IMR-90 (cell line): Measurements from ENCODE around the gene FXYD1. TPM values are rescaled to one million over a fixed set of nuclear protein-coding genes. Genes with fewer than 3 reads are reported as not detected.

Experiments used
- ATAC-seq: fragments of 200-7000 bp; cut with Tn5 transposase; 2 replicates; pipeline ENCODE4 v1.9.1; 2020; ENCODE audit warnings: low read depth, mild to moderate bottlenecking, moderate library complexity
- BruUV-seq: library from RNA; stranded (reverse); fragments of 400-500 nt; replicated peaks from 2 replicates; lab custom pipeline; 2021; lab: Mats Ljungman, UMichigan
- CTCF ChIA-PET: fragments of 300-600 bp; formaldehyde crosslinking; extraction: SDS; loops from one replicate; lab custom pipeline; 2021; ENCODE audit warnings: antibody characterized with exemption; lab: Yijun Ruan, JAX
- POLR2A ChIA-PET: fragments of 300-600 bp; sonication (Branson Sonifier 250); formaldehyde crosslinking; loops from one replicate; lab custom pipeline; 2022; ENCODE audit warnings: antibody characterized with exemption; ENCODE audit not compliant: unreplicated experiment; lab: Charles Lee
- DNase-seq: peaks from one replicate; pipeline ENCODE4 v3.0.0; 2013
- H2AFZ ChIP-seq: replicated peaks from 2 replicates; pipeline ENCODE3; 2013; ENCODE audit warnings: low read length, mild to moderate bottlenecking; ENCODE audit not compliant: poor library complexity
- H2AK5ac ChIP-seq: 2 replicates; pipeline ENCODE4 v1.6.1; 2013; ENCODE audit warnings: low read depth, low read length, inconsistent platforms
- H2AK9ac ChIP-seq: replicated peaks from 2 replicates; pipeline ENCODE3; 2013; ENCODE audit warnings: mild to moderate bottlenecking, low read depth, low read length, moderate library complexity; ENCODE audit not compliant: poor library complexity
- H2BK120ac ChIP-seq: 2 replicates; pipeline ENCODE4 v1.6.1; 2013; ENCODE audit warnings: low read depth, low read length, inconsistent platforms
- H2BK15ac ChIP-seq: 3 replicates; pipeline ENCODE4 v1.6.1; 2013; ENCODE audit warnings: low read depth, low read length, inconsistent platforms
- H2BK20ac ChIP-seq: 2 replicates; pipeline ENCODE4 v1.6.1; 2013; ENCODE audit warnings: low read depth, mild to moderate bottlenecking, inconsistent platforms, low read length, moderate library complexity
- H2BK5ac ChIP-seq: 2 replicates; pipeline ENCODE4 v1.6.1; 2013; ENCODE audit warnings: mild to moderate bottlenecking, low read depth, low read length, inconsistent platforms; ENCODE audit not compliant: poor library complexity, severe bottlenecking
- H3K14ac ChIP-seq: replicated peaks from 2 replicates; pipeline ENCODE4 v1.6.1; 2013; ENCODE audit warnings: low read depth, low read length, inconsistent platforms
- H3K18ac ChIP-seq: 2 replicates; pipeline ENCODE4 v1.6.1; 2013; ENCODE audit warnings: low read depth, low read length, control low read depth
- H3K23ac ChIP-seq: 2 replicates; pipeline ENCODE4 v1.6.1; 2013; ENCODE audit warnings: low read depth, low read length, inconsistent platforms
- H3K27ac ChIP-seq: 2 replicates; pipeline ENCODE4 v1.5.1; 2013; ENCODE audit warnings: mild to moderate bottlenecking, control low read depth, low read length; ENCODE audit not compliant: insufficient read depth
- H3K27me3 ChIP-seq: 2 replicates; pipeline ENCODE4 v1.6.1; 2013; ENCODE audit warnings: low read length; ENCODE audit not compliant: control insufficient read depth, insufficient read depth
- H3K36me3 ChIP-seq: 2 replicates; pipeline ENCODE4 v1.6.1; 2013; ENCODE audit warnings: low read length, mixed read lengths; ENCODE audit not compliant: control insufficient read depth, insufficient read depth
- H3K4ac ChIP-seq: 2 replicates; pipeline ENCODE4 v1.6.1; 2013; ENCODE audit warnings: low read depth, low read length, inconsistent platforms
- H3K4me1 ChIP-seq: 2 replicates; pipeline ENCODE4 v1.6.1; 2013; ENCODE audit warnings: low read length, mixed read lengths; ENCODE audit not compliant: control insufficient read depth, insufficient read depth
- H3K4me2 ChIP-seq: 2 replicates; pipeline ENCODE4 v1.6.1; 2013; ENCODE audit warnings: low read depth, mild to moderate bottlenecking, control low read depth, low read length, moderate library complexity
- H3K4me3 ChIP-seq: 2 replicates; pipeline ENCODE4 v1.5.1; 2013; ENCODE audit warnings: low read depth, mild to moderate bottlenecking, control low read depth, low read length, moderate library complexity; ENCODE audit not compliant: insufficient read depth
- H3K56ac ChIP-seq: 2 replicates; pipeline ENCODE4 v1.6.1; 2013; ENCODE audit warnings: low read length, inconsistent platforms; ENCODE audit not compliant: insufficient read depth; ENCODE audit errors: extremely low read depth
- H3K79me1 ChIP-seq, 2 experiments: 2 replicates each; pipeline ENCODE4 v1.6.1; 2013; ENCODE audit warnings: low read length in 2 of 2, inconsistent platforms in 1 of 2, low read depth in 1 of 2
- H3K9ac ChIP-seq: 2 replicates; pipeline ENCODE4 v1.6.1; 2013; ENCODE audit warnings: low read depth, low read length, control low read depth
- H3K9me1 ChIP-seq: 2 replicates; pipeline ENCODE4 v1.6.1; 2013; ENCODE audit warnings: low read length, inconsistent platforms; ENCODE audit not compliant: insufficient read depth
- H3K9me3 ChIP-seq: 2 replicates; pipeline ENCODE4 v1.6.1; 2013; ENCODE audit warnings: low read length; ENCODE audit not compliant: control insufficient read depth, insufficient read depth
- H4K20me1 ChIP-seq: 2 replicates; pipeline ENCODE4 v1.6.1; 2013; ENCODE audit warnings: low read length, inconsistent platforms; ENCODE audit not compliant: insufficient read depth
- H4K5ac ChIP-seq: 2 replicates; pipeline ENCODE4 v1.6.1; 2013; ENCODE audit warnings: mild to moderate bottlenecking, low read depth, low read length, control low read depth
- H4K8ac ChIP-seq, 2 experiments: 2 replicates each; pipeline ENCODE4 v1.6.1; 2013; ENCODE audit warnings: low read depth in 2 of 2, low read length in 2 of 2, control low read depth in 1 of 2, inconsistent platforms in 1 of 2
- H4K91ac ChIP-seq: 2 replicates; pipeline ENCODE4 v1.6.1; 2013; ENCODE audit warnings: low read depth, low read length, inconsistent platforms; ENCODE audit not compliant: insufficient read depth
- BHLHE40 ChIP-seq: fragments of 150-350 bp; IDR thresholded peaks from 2 replicates; pipeline ENCODE4 v1.6.1; 2016; ENCODE audit warnings: mild to moderate bottlenecking, low read depth, low read length
- CEBPB ChIP-seq: IDR thresholded peaks from 2 replicates; pipeline ENCODE4 v1.6.1; 2012; ENCODE audit warnings: low read depth, low read length, improper control_type of control experiment
- MAZ ChIP-seq: IDR thresholded peaks from 2 replicates; pipeline ENCODE4 v1.6.1; 2012; ENCODE audit warnings: low read depth, mild to moderate bottlenecking, low read length, improper control_type of control experiment, moderate library complexity, borderline replicate concordance
- RAD21 ChIP-seq: IDR thresholded peaks from 2 replicates; pipeline ENCODE4 v1.6.1; 2012; ENCODE audit warnings: low read length, improper control_type of control experiment
- WGBS, 2 experiments: methylation state at CpG; one replicate each; pipeline versions ENCODE4 v1.1.5 to v1.1.7; 2013; ENCODE audit warnings: missing lambda C conversion rate in 2 of 2; ENCODE audit not compliant: insufficient read length in 1 of 2; ENCODE audit errors: extremely low coverage in 2 of 2; 5-methylcytosine and 5-hydroxymethylcytosine counted together
- dilution Hi-C: fragments of 300-500 bp; cut with HindIII; formaldehyde crosslinking; loops from one replicate; pipeline ENCODE4 v1.14.3; 2018; ENCODE audit warnings: low sequenced_read_pairs; ENCODE audit not compliant: unreplicated experiment
- in situ Hi-C: fragments of 300-500 bp; cut with MboI; formaldehyde crosslinking; loops from 3 replicates; pipeline ENCODE4 v1.14.3; 2019; ENCODE audit warnings: low sequenced_read_pairs, inconsistent platforms, mixed read lengths
- intact Hi-C: fragments of 100-400 bp; cut with micrococcal nuclease; formaldehyde crosslinking; loops from 2 replicates; pipeline ENCODE4 v1.10.0; 2022
- polyA plus RNA-seq, 3 experiments: library from polyadenylated mRNA; depleted of rRNA; stranded (reverse); fragments of >200 nt; gene quantifications; 2 replicates each; pipeline ENCODE4 v1.2.3, GENCODE V29; 2012; ENCODE audit warnings: low replicate concordance in 1 of 3
- total RNA-seq: library from RNA; depleted of rRNA; stranded (reverse); fragments of >200 nt; gene quantifications from 2 replicates; pipeline ENCODE4 v1.2.3, GENCODE V29; 2012

FXYD1 gene
- total and polyA plus RNA-seq, 2 of the 4 experiments (the other 2 are of a cell fraction), result 0.18 to 3.9 TPM

- in situ Hi-C loops (no loop called here), intact Hi-C loops (no loop called here), dilution Hi-C loops (no loop called here)
- H3K27ac ChIP-seq, result peak overlapping the region; percentile 70
- ChIA-PET POLR2A (no interaction called here), CTCF (interaction anchor here (0.5 to 1.0 kb wide), 5 partner anchors 10 to 159 kb away, joined by 3 to 5 read pairs (median 3); no protein-coding TSS in a partner anchor)
- H3K79me1 ChIP-seq, result 0 out of 4 replicates have a peak, but pooled peaks cover 0 to 7% of the 10 kb centered on the region in 2 experiments
- H3K23ac ChIP-seq, result peak overlapping the region; percentile 98
- peak overlapping the region; percentile 83 for H2AK9ac ChIP-seq
- BruUV-seq, result no TSS peak
- H3K4ac ChIP-seq, result peak overlapping the region; percentile 99
- H2BK15ac ChIP-seq, result peak overlapping the region; percentile 38; the same call in 1 of the 3 replicates
- ATAC-seq, result peak; percentile 96
- H3K14ac ChIP-seq, result peak overlapping the region; percentile 99
- H4K20me1 ChIP-seq, result no peaks in the 10 kb centered on the region
- peak; percentile 86 for DNase-seq
- peaks cover 2% of the 10 kb centered on the region; the same call in 1 of the 2 replicates for H3K4me1 ChIP-seq
- peak overlapping the region; percentile 89 for H4K5ac ChIP-seq
- H2BK5ac ChIP-seq, result peak overlapping the region; percentile 71
- H2BK20ac ChIP-seq, result 0 out of 2 replicates have a peak overlapping the region, but pooled peaks have one; percentile 30
- no peaks in the 10 kb centered on the region for H3K9me3 ChIP-seq
- H3K9me1 ChIP-seq, result peaks cover 7% of the 10 kb centered on the region; the same call in 1 of the 2 replicates
- no peaks in the 10 kb centered on the region for H3K36me3 ChIP-seq
- H3K27me3 ChIP-seq, result peaks cover 6% of the 10 kb centered on the region; the same call in 1 of the 2 replicates
- H2AFZ ChIP-seq, result peak overlapping the region; percentile 99
- peak overlapping the region; percentile 94 to 100 for H4K8ac ChIP-seq
- peak overlapping the region; percentile 67 for H3K56ac ChIP-seq
- TF ChIP-seq MAZ (peak; percentile 58; the same call in 1 of the 2 replicates), CEBPB (no peak), RAD21 (no peak), BHLHE40 (peak; percentile 21; the same call in 1 of the 2 replicates)
- peak overlapping the region; percentile 77 for H3K4me2 ChIP-seq
- peak overlapping the region; percentile 78 for H2AK5ac ChIP-seq
- peak overlapping the region; percentile 49 for H3K4me3 ChIP-seq
- peak overlapping the region; percentile 61 for H3K18ac ChIP-seq
- peak overlapping the region; percentile 91 for H4K91ac ChIP-seq
- 10% methylated on average over 18 of the region's 42 CpGs; no CpG with 5 or more reads in 1 of the 2 experiments for WGBS, 2 experiments
- peak overlapping the region; percentile 77 for H2BK120ac ChIP-seq
- H3K9ac ChIP-seq, result peak overlapping the region; percentile 83
These were observed 14.2 kb upstream of the FXYD1 start for GRCh38 chr19:35124098-35125060.
